ENCODE results near the gene CDC27.
"Not testable (repeated sequence)": the region's sequence is repeated elsewhere in the genome, so short reads cannot be mapped to it uniquely, and the experiment has no call there.

CDC27 gene

GRCh38 chr17:47219621-47220475 is 30.8 kb upstream of the CDC27 start:
- H3K4me3 ChIP-seq (ENCODE audit: low read depth, low read length), result no peak overlapping the region

GRCh38 chr17:47218896-47219430 is 29.9 kb upstream of the CDC27 start:
- H3K4me3 ChIP-seq (ENCODE audit: low read depth, low read length), result no peak overlapping the region

GRCh38 chr17:47217279-47217678 is 28.2 kb upstream of the CDC27 start:
- H3K4me3 ChIP-seq (ENCODE audit: low read depth, low read length), result not testable (repeated sequence)

GRCh38 chr17:47216821-47217220 is 27.7 kb upstream of the CDC27 start:
- not testable (repeated sequence) for H3K4me3 ChIP-seq (ENCODE audit: low read depth, low read length)

GRCh38 chr17:47214931-47215330 is 25.8 kb upstream of the CDC27 start:
- H3K4me3 ChIP-seq (ENCODE audit: low read depth, low read length), result no peak overlapping the region

- H3K4me3 ChIP-seq (ENCODE audit: low read depth, low read length), result no peak overlapping the region
These were observed 24.4 kb upstream of the CDC27 start for GRCh38 chr17:47213540-47213939.

- no peak overlapping the region for H3K4me3 ChIP-seq (ENCODE audit: low read depth, low read length)
These were observed 23.4 kb upstream of the CDC27 start for GRCh38 chr17:47212458-47212857.

- H3K4me3 ChIP-seq (ENCODE audit: low read depth, low read length), result no peak overlapping the region
These were observed 21.7 kb upstream of the CDC27 start for GRCh38 chr17:47210779-47211178.

GRCh38 chr17:47210105-47210504 is 21.0 kb upstream of the CDC27 start:
- no peak overlapping the region for H3K4me3 ChIP-seq (ENCODE audit: low read depth, low read length)

GRCh38 chr17:47209499-47209898 is 20.4 kb upstream of the CDC27 start:
- no peak overlapping the region for H3K4me3 ChIP-seq (ENCODE audit: low read depth, low read length)

GRCh38 chr17:47208744-47209488 is 19.8 kb upstream of the CDC27 start, which contains the start of gene MYL4:
TSS of gene MYL4 (plus strand) at chr17:47209348. CDS start at chr17:47209423, 75 bp downstream.
- H3K4me3 ChIP-seq (ENCODE audit: low read depth, low read length), result no peak within 1 kb of the TSS

GRCh38 chr17:47207143-47208067 is 18.3 kb upstream of the CDC27 start:
- H3K4me3 ChIP-seq (ENCODE audit: low read depth, low read length), result no peak overlapping the region

- no peak overlapping the region for H3K4me3 ChIP-seq (ENCODE audit: low read depth, low read length)
These were observed 16.4 kb upstream of the CDC27 start for GRCh38 chr17:47205419-47205963.

GRCh38 chr17:47204722-47205418 is 15.8 kb upstream of the CDC27 start:
- H3K4me3 ChIP-seq (ENCODE audit: low read depth, low read length), result no peak overlapping the region

- H3K4me3 ChIP-seq (ENCODE audit: low read depth, low read length), result no peak overlapping the region
These were observed 15.1 kb upstream of the CDC27 start for GRCh38 chr17:47203984-47204721.

GRCh38 chr17:47201166-47201565 is 12.1 kb upstream of the CDC27 start:
- no peak overlapping the region for H3K4me3 ChIP-seq (ENCODE audit: low read depth, low read length)

- H3K4me3 ChIP-seq (ENCODE audit: low read depth, low read length), result no peak overlapping the region
These were observed 11.2 kb upstream of the CDC27 start for GRCh38 chr17:47200325-47200664.

- no peak overlapping the region for H3K4me3 ChIP-seq (ENCODE audit: low read depth, low read length)
These were observed 10.7 kb upstream of the CDC27 start for GRCh38 chr17:47199627-47200324.

GRCh38 chr17:47197821-47198220 is 8.7 kb upstream of the CDC27 start:
- no peak overlapping the region for H3K4me3 ChIP-seq (ENCODE audit: low read depth, low read length)
